Measurements from ENCODE around the gene DTD2. TPM values are rescaled to one million over a fixed set of nuclear protein-coding genes. Genes with fewer than 3 reads are reported as not detected.

DTD2 gene
- total RNA-seq, 3 donors from 2014 or later (not counting 1 experiment from before 2014, with no cell fraction given), result 6.6 to 11.9 (median 7.4) TPM

- H3K27me3 ChIP-seq (ENCODE audit: control insufficient read depth, insufficient read depth, low read length), result no peaks in the 10 kb centered on the region
- Mint-ChIP-seq H3K9me3 (no peaks in the 10 kb centered on the region), H3K4me3 (no peak overlapping the region), H3K27ac (no peak overlapping the region), H3K27me3 (ENCODE audit: low read depth in 2 of 2) (no peaks in the 10 kb centered on the region), H3K36me3 (peaks cover 8% of the 10 kb centered on the region), H3K4me1 (no peaks in the 10 kb centered on the region)
- WGBS (ENCODE audit: insufficient coverage), result 75% methylated on average over 4 of the region's 8 CpGs
- intact Hi-C loops (cut with micrococcal nuclease), result no loop called here
- DNase-seq, result no peak
- H3K36me3 ChIP-seq (ENCODE audit: control insufficient read depth, insufficient read depth, low read length), result peaks cover 23% of the 10 kb centered on the region
- H3K4me1 ChIP-seq (ENCODE audit: control insufficient read depth, insufficient read depth, low read length), result no peaks in the 10 kb centered on the region
- no peak overlapping the region for H3K4me3 ChIP-seq (ENCODE audit: low read length)
- no peak for ATAC-seq
- H3K27ac ChIP-seq (ENCODE audit: low read length), result no peak overlapping the region
- H3K9me3 ChIP-seq (ENCODE audit: control insufficient read depth, insufficient read depth, low read length), result no peaks in the 10 kb centered on the region
- TF ChIP-seq CTCF (IDR thresholded peaks at IDR 0.05), result no peak
Observed at GRCh38 chr14:31449136-31449535, 8.2 kb downstream of the DTD2 start.

- no peak overlapping the region for H3K4me3 ChIP-seq (ENCODE audit: low read length)
Observed at GRCh38 chr14:31445703-31446102, 11.6 kb downstream of the DTD2 start.

GRCh38 chr14:31442284-31442683 lies 15.0 kb downstream of the DTD2 start:
- DNase-seq (no peak), ATAC-seq (no peak)
- Mint-ChIP-seq H3K4me1 (no peaks in the 10 kb centered on the region), H3K27me3 (ENCODE audit: low read depth in 2 of 2) (no peaks in the 10 kb centered on the region), H3K4me3 (no peak overlapping the region), H3K27ac (no peak overlapping the region), H3K36me3 (no peaks in the 10 kb centered on the region), H3K9me3 (no peaks in the 10 kb centered on the region)
- H3K27ac ChIP-seq (ENCODE audit: low read length), result no peak overlapping the region
- no peak overlapping the region for H3K4me3 ChIP-seq (ENCODE audit: low read length)
- intact Hi-C loops (cut with micrococcal nuclease), result no loop called here
- TF ChIP-seq CTCF (IDR thresholded peaks at IDR 0.05), result no peak
- H3K36me3 ChIP-seq (ENCODE audit: control insufficient read depth, insufficient read depth, low read length), result no peaks in the 10 kb centered on the region
- H3K4me1 ChIP-seq (ENCODE audit: control insufficient read depth, insufficient read depth, low read length), result no peaks in the 10 kb centered on the region
- H3K9me3 ChIP-seq (ENCODE audit: control insufficient read depth, insufficient read depth, low read length), result no peaks in the 10 kb centered on the region
- WGBS (ENCODE audit: insufficient coverage), result 100% methylated on average over 6 of the region's 6 CpGs
- no peaks in the 10 kb centered on the region for H3K27me3 ChIP-seq (ENCODE audit: control insufficient read depth, insufficient read depth, low read length)

More at GRCh38 chr14:31445703-31446102, 11.6 kb downstream of the DTD2 start:
- Histone ChIP-seq H3K27ac (ENCODE audit: low read length) (no peak overlapping the region), H3K36me3 (ENCODE audit: control insufficient read depth, insufficient read depth, low read length) (peaks cover 10% of the 10 kb centered on the region), H3K27me3 (ENCODE audit: control insufficient read depth, insufficient read depth, low read length) (no peaks in the 10 kb centered on the region), H3K4me1 (ENCODE audit: control insufficient read depth, insufficient read depth, low read length) (no peaks in the 10 kb centered on the region), H3K9me3 (ENCODE audit: control insufficient read depth, insufficient read depth, low read length) (no peaks in the 10 kb centered on the region)
- no peak overlapping the region for H3K4me3 Mint-ChIP-seq
- H3K4me1 Mint-ChIP-seq, result no peaks in the 10 kb centered on the region
- no peak for TF ChIP-seq CTCF (IDR thresholded peaks at IDR 0.05)
- no peaks in the 10 kb centered on the region for H3K9me3 Mint-ChIP-seq
- no peak for ATAC-seq
- 84% methylated on average over 1 of the region's 1 CpG for WGBS (ENCODE audit: insufficient coverage)
- no peaks in the 10 kb centered on the region for H3K27me3 Mint-ChIP-seq (ENCODE audit: low read depth in 2 of 2)
- no peak for DNase-seq
- no peaks in the 10 kb centered on the region for H3K36me3 Mint-ChIP-seq
- H3K27ac Mint-ChIP-seq, result no peak overlapping the region
- intact Hi-C loops (cut with micrococcal nuclease), result no loop called here

Data from natural killer cell (primary cell).